WERI-Rb-1 (cell line): ENCODE data around the gene IRAK2.

Experiments used
- DNase-seq: peaks from one replicate; pipeline ENCODE4 v3.0.0-alpha.2; 2020
- H3K27ac ChIP-seq: fragments of 250-450 bp; sonication (Bioruptor Pico); 2 replicates; pipeline ENCODE4 v1.5.1; 2020; ENCODE audit warnings: mild to moderate bottlenecking, moderate library complexity
- H3K27me3 ChIP-seq: fragments of 250-450 bp; sonication (Bioruptor Pico); 2 replicates; pipeline ENCODE4 v1.5.1; 2021; ENCODE audit warnings: mild to moderate bottlenecking, low read depth, moderate library complexity; ENCODE audit not compliant: insufficient read depth, severe bottlenecking
- H3K36me3 ChIP-seq: fragments of 250-450 bp; sonication (Bioruptor Pico); 2 replicates; pipeline ENCODE4 v1.5.1; 2020; ENCODE audit warnings: mild to moderate bottlenecking, moderate library complexity
- H3K4me3 ChIP-seq: 2 replicates; pipeline ENCODE4 v1.5.1; 2011; ENCODE audit warnings: low read depth, mild to moderate bottlenecking, control low read depth, low read length
- H3K9me3 ChIP-seq: fragments of 250-450 bp; sonication (Bioruptor Pico); 2 replicates; pipeline ENCODE4 v1.5.1; 2021; ENCODE audit warnings: mild to moderate bottlenecking, moderate library complexity; ENCODE audit not compliant: severe bottlenecking
- CTCF ChIP-seq: IDR thresholded peaks from 2 replicates; pipeline ENCODE4 v1.5.1; 2011; ENCODE audit warnings: low read depth, mild to moderate bottlenecking, control low read depth, inconsistent platforms, low read length

The IRAK2 gene

GRCh38 chr3:10247679-10248183, 83.0 kb downstream of the IRAK2 start:
- Histone ChIP-seq H3K27me3 (no peaks in the 10 kb centered on the region), H3K36me3 (peaks cover 28% of the 10 kb centered on the region), H3K4me3 (peak overlapping the region; percentile 97), H3K27ac (peak overlapping the region; percentile 45), H3K9me3 (peaks cover 7% of the 10 kb centered on the region)
- DNase-seq, result no peak
- TF ChIP-seq CTCF, result no peak

GRCh38 chr3:10248184-10248983, 83.7 kb downstream of the IRAK2 start, which contains the start of gene TATDN2:
TSS of gene TATDN2 (plus strand) at chr3:10248459. CDS start at chr3:10249201, 742 bp downstream.
- peak; percentile 94 for DNase-seq
- TF ChIP-seq CTCF, result no peak

GRCh38 chr3:10248984-10249748, 84.4 kb downstream of the IRAK2 start:
- Histone ChIP-seq H3K4me3 (peak overlapping the region; percentile 97), H3K36me3 (peaks cover 39% of the 10 kb centered on the region), H3K27ac (peak overlapping the region; percentile 78), H3K9me3 (peaks cover 7% of the 10 kb centered on the region), H3K27me3 (no peaks in the 10 kb centered on the region)
- no peak for TF ChIP-seq CTCF
- DNase-seq, result peak; percentile 17

More at GRCh38 chr3:10248184-10248983, 83.7 kb downstream of the IRAK2 start, which contains the start of gene TATDN2:
- H3K36me3 ChIP-seq, result peaks cover 32% of the 10 kb centered on the region
- H3K9me3 ChIP-seq, result peaks cover 7% of the 10 kb centered on the region
- peak within 1 kb of the TSS; percentile 97 for H3K4me3 ChIP-seq
- H3K27me3 ChIP-seq, result no peaks in the 10 kb centered on the region
- H3K27ac ChIP-seq, result peak within 1 kb of the TSS; percentile 78

GRCh38 chr3:10249833-10250232, 85.1 kb downstream of the IRAK2 start:
- peaks cover 42% of the 10 kb centered on the region for H3K36me3 ChIP-seq
- H3K4me3 ChIP-seq, result peak overlapping the region; percentile 97
- H3K27ac ChIP-seq, result no peak overlapping the region
- H3K27me3 ChIP-seq, result no peaks in the 10 kb centered on the region
- H3K9me3 ChIP-seq, result peaks cover 5% of the 10 kb centered on the region
- DNase-seq, result no peak
- TF ChIP-seq CTCF, result no peak

- peaks cover 52% of the 10 kb centered on the region for H3K36me3 ChIP-seq
- H3K27me3 ChIP-seq, result no peaks in the 10 kb centered on the region
- no peak overlapping the region for H3K27ac ChIP-seq
- DNase-seq, result no peak
- no peaks in the 10 kb centered on the region for H3K9me3 ChIP-seq
- no peak for TF ChIP-seq CTCF
- H3K4me3 ChIP-seq, result no peak overlapping the region
Observed at GRCh38 chr3:10251006-10251405, 86.3 kb downstream of the IRAK2 start.
